NCI-H2107 (cell line): ENCODE measurements around the gene GPR37L1.

Experiments used
- DNase-seq: peaks from one replicate; lab custom pipeline; 2025; lab: John Stamatoyannopoulos, UW

GPR37L1 gene

GRCh38 chr1:202122639-202123335 is at the start of gene GPR37L1:
TSS of gene GPR37L1 (plus strand) at chr1:202122917. CDS start at chr1:202122964, 47 bp downstream.
- no peak for DNase-seq

- DNase-seq: no peak
These were observed 49.5 kb upstream of the GPR37L1 start for GRCh38 chr1:202073206-202073605.

- DNase-seq: no peak
These were observed 47.7 kb upstream of the GPR37L1 start for GRCh38 chr1:202074985-202075384.

GRCh38 chr1:202075389-202075788 is 47.3 kb upstream of the GPR37L1 start:
- no peak for DNase-seq

- DNase-seq: no peak
These were observed 46.6 kb upstream of the GPR37L1 start for GRCh38 chr1:202076050-202076511.

- no peak for DNase-seq
These were observed 44.5 kb upstream of the GPR37L1 start for GRCh38 chr1:202078241-202078640.

- DNase-seq: no peak
These were observed 40.7 kb upstream of the GPR37L1 start for GRCh38 chr1:202081992-202082391.

- peak; percentile 96 for DNase-seq
These were observed 37.7 kb upstream of the GPR37L1 start for GRCh38 chr1:202084791-202085681.

- peak; percentile 58 for DNase-seq
These were observed 36.9 kb upstream of the GPR37L1 start for GRCh38 chr1:202085682-202086373.

GRCh38 chr1:202086579-202087350 is 36.0 kb upstream of the GPR37L1 start:
- DNase-seq: no peak

GRCh38 chr1:202088206-202088605 is 34.5 kb upstream of the GPR37L1 start:
- no peak for DNase-seq

GRCh38 chr1:202090994-202091393 is 31.7 kb upstream of the GPR37L1 start:
- no peak for DNase-seq

GRCh38 chr1:202093858-202094257 is 28.9 kb upstream of the GPR37L1 start:
- DNase-seq: no peak

- no peak for DNase-seq
These were observed 21.5 kb upstream of the GPR37L1 start for GRCh38 chr1:202101184-202101583.

GRCh38 chr1:202104073-202104472 is 18.6 kb upstream of the GPR37L1 start:
- DNase-seq: no peak

GRCh38 chr1:202105571-202106339 is 17.0 kb upstream of the GPR37L1 start:
- DNase-seq: peak; percentile 88

GRCh38 chr1:202106340-202107254 is 16.1 kb upstream of the GPR37L1 start:
- peak; percentile 86 for DNase-seq

GRCh38 chr1:202107321-202107761 is 15.4 kb upstream of the GPR37L1 start:
- DNase-seq: peak; percentile 92
